Fibroblast of pulmonary artery (primary cell): Measurements from ENCODE around the gene FMOD.
"Not testable (repeated sequence)": the region's sequence is repeated elsewhere in the genome, so short reads cannot be mapped to it uniquely, and the experiment has no call there.

Source experiments
- DNase-seq: peaks from one replicate; pipeline ENCODE4 v3.0.0-alpha.2; 2010; ENCODE audit warnings: low read depth
- H3K4me3 ChIP-seq: replicated peaks from 2 replicates; pipeline ENCODE4 v1.5.1; 2011; ENCODE audit warnings: low read depth, mild to moderate bottlenecking, control low read depth, low read length, moderate library complexity
- CTCF ChIP-seq: IDR thresholded peaks from 2 replicates; pipeline ENCODE4 v1.5.1; 2011; ENCODE audit warnings: mild to moderate bottlenecking, control low read depth, low read length, inconsistent platforms; ENCODE audit errors: missing control alignments

The FMOD gene

GRCh38 chr1:203322500-203323179 is 28.3 kb downstream of the FMOD start:
- peak; percentile 82 for DNase-seq
- no peak for TF ChIP-seq CTCF
- H3K4me3 ChIP-seq: no peak overlapping the region

- no peak for DNase-seq
- no peak overlapping the region for H3K4me3 ChIP-seq
- no peak for TF ChIP-seq CTCF
Measured at GRCh38 chr1:203321273-203322052, 29.5 kb downstream of the FMOD start.

- peak; percentile 68 for DNase-seq
- TF ChIP-seq CTCF: no peak
- no peak overlapping the region for H3K4me3 ChIP-seq
Measured at GRCh38 chr1:203320591-203321272, 30.2 kb downstream of the FMOD start.

- H3K4me3 ChIP-seq: no peak overlapping the region
- TF ChIP-seq CTCF: no peak
- no peak for DNase-seq
Measured at GRCh38 chr1:203318229-203318517, 32.7 kb downstream of the FMOD start.

- H3K4me3 ChIP-seq: no peak overlapping the region
- no peak for TF ChIP-seq CTCF
- no peak for DNase-seq
Measured at GRCh38 chr1:203317429-203318228, 33.3 kb downstream of the FMOD start.

- no peak for TF ChIP-seq CTCF
- DNase-seq: peak; percentile 58
- H3K4me3 ChIP-seq: no peak overlapping the region
Measured at GRCh38 chr1:203316626-203317093, 34.3 kb downstream of the FMOD start.

- DNase-seq, H3K4me3 ChIP-seq: not testable (repeated sequence)
Measured at GRCh38 chr1:203314025-203314759, 36.7 kb downstream of the FMOD start.
